Measurements from ENCODE around the gene TFEB. TPM values are rescaled to one million over a fixed set of nuclear protein-coding genes. Genes with fewer than 3 reads are reported as not detected.
"Not testable (repeated sequence)": the region's sequence is repeated elsewhere in the genome, so short reads cannot be mapped to it uniquely, and the experiment has no call there.

TFEB gene
- total RNA-seq, 2 experiments from 2014 or later: 11.7 to 13.4 TPM

- Mint-ChIP-seq H3K27ac (no peak overlapping the region), H3K36me3 (peaks cover 16% of the 10 kb centered on the region), H3K4me1 (ENCODE audit: low read depth) (peaks cover 7% of the 10 kb centered on the region), H3K4me3 (no peak overlapping the region), H3K27me3 (no peaks in the 10 kb centered on the region), H3K9me3 (no peaks in the 10 kb centered on the region)
- ChIA-PET CTCF (interaction anchor here (0.7 to 3.4 kb wide), 9 partner anchors 11 to 408 kb away, joined by 3 to 22 read pairs (median 4); partner anchors contain the start of gene TOMM6), POLR2A (interaction anchor here (0.7 kb wide), 1 partner anchor 60 kb away, joined by 3 read pairs; no protein-coding TSS in a partner anchor)
- intact Hi-C loops (cut with micrococcal nuclease): loop anchor here (5.0 kb wide), 1 partner anchor 38 kb away; the partner anchor contains the start of gene TFEB
- no peak for DNase-seq
Observed at GRCh38 chr6:41775293-41775882, 40.0 kb upstream of the TFEB start.

- Mint-ChIP-seq H3K4me1 (ENCODE audit: low read depth) (peaks cover 7% of the 10 kb centered on the region), H3K27me3 (no peaks in the 10 kb centered on the region), H3K27ac (no peak overlapping the region), H3K4me3 (no peak overlapping the region), H3K36me3 (peaks cover 16% of the 10 kb centered on the region), H3K9me3 (no peaks in the 10 kb centered on the region)
- intact Hi-C loops (cut with micrococcal nuclease): loop anchor here (5.0 kb wide), 1 partner anchor 38 kb away; the partner anchor contains the start of gene TFEB
- POLR2A ChIA-PET: interaction anchor here (0.6 kb wide), 1 partner anchor 120 kb away, joined by 3 read pairs; no protein-coding TSS in a partner anchor
- DNase-seq: no peak
- CTCF ChIA-PET: interaction anchor here (0.6 to 3.4 kb wide), 6 partner anchors 12 to 408 kb away, joined by 3 to 22 read pairs (median 4); partner anchors contain the start of gene TOMM6
Observed at GRCh38 chr6:41774841-41775240, 39.4 kb upstream of the TFEB start.

DNA sequence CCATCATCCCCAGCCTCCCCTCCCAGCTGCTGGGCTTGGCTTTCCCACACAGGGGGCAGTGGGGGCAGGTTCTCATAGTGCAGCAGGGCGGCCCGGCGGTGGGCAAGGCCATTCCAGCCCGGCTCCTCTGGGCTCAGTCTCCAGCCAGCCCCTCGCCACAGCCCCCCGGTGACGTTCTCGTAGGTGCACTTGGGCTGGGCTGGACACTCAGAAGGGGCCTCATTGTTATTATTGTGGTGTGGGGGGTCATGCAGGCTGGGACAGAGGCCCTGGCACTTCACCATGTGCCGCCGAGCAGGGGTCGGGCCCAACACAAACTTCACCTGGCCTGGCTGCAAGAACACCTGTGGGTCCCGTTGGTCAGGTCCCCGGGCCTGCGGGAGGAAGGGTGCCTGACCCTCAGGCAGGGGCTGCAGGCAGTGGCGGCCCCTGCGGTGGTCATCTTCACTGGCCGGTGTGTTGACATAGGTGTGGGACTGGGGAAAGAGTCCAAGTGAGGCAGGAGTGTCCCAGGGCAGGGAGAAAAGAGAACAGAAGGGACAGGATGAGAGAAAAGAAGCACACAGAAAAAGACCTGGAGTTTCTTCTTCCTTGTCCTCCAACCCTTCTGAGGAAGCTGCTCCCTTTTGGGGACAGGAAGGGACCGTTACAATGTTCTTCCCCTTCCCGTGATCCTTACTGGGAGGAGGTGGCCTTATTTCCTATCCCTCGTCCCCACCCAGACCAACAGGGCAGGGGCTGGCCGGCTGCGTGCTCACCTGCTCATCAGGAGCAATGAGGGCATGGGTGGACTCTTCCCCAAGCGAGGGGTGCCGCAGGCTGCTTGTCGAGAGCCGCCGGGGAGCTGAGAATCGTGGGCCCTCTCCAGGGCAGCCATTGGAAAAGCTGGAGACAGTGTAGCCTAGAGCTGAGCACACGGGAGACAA is 35.9 kb upstream of the TFEB start:
- POLR2A ChIA-PET: interaction anchor here (0.6 kb wide), 1 partner anchor 329 kb away, joined by 3 read pairs; no protein-coding TSS in a partner anchor
- Mint-ChIP-seq H3K36me3 (peaks cover 16% of the 10 kb centered on the region), H3K4me3 (no peak overlapping the region), H3K27ac (no peak overlapping the region), H3K27me3 (no peaks in the 10 kb centered on the region), H3K4me1 (ENCODE audit: low read depth) (no peaks in the 10 kb centered on the region), H3K9me3 (no peaks in the 10 kb centered on the region)
- intact Hi-C loops (cut with micrococcal nuclease): no loop called here
- no peak for DNase-seq
- CTCF ChIA-PET: interaction anchor here (1.3 kb wide), 1 partner anchor 15 kb away, joined by 4 read pairs; no protein-coding TSS in a partner anchor

DNA sequence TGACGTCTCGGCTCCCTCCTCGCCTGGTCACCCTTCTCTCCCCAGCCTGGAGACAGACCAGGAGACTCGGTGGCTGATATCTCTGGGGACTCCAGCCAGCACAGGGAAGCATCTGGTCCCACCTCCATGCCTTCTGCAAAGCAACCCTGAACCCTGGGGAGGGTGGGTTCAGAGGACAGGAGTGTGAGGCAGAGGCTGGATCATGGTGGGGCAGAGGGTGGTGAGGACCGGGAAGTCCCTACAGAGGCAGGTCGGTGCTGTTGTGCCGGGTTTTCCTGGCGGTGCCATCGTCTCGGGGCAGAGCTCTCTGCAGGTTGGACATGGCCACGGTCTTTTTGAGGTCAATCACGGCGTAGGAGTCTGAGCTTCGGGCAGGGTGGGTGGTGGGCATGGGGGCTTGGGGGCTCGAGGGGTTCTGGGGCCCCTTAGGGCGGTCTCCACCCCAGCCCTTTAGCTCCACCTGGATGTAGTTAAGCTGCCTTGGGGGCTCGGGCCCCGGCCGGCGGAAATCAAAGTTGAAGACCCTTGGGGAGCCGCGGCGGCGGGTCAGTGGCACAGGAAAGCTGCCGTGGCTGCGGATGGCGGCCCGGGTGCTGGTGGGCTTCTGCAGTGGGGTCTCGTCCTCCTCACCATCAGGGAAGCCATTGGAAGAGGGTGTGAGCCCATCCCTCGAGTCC is 35.1 kb upstream of the TFEB start:
- H3K4me1 Mint-ChIP-seq (ENCODE audit: low read depth): no peaks in the 10 kb centered on the region
- H3K9me3 Mint-ChIP-seq: no peaks in the 10 kb centered on the region
- intact Hi-C loops (cut with micrococcal nuclease): no loop called here
- POLR2A ChIA-PET: interaction anchor here (0.6 kb wide), 1 partner anchor 328 kb away, joined by 3 read pairs; no protein-coding TSS in a partner anchor
- peaks cover 16% of the 10 kb centered on the region for H3K36me3 Mint-ChIP-seq
- H3K27ac Mint-ChIP-seq: no peak overlapping the region
- DNase-seq: no peak
- no peaks in the 10 kb centered on the region for H3K27me3 Mint-ChIP-seq
- no peak overlapping the region for H3K4me3 Mint-ChIP-seq
- CTCF ChIA-PET: no interaction called here

DNA sequence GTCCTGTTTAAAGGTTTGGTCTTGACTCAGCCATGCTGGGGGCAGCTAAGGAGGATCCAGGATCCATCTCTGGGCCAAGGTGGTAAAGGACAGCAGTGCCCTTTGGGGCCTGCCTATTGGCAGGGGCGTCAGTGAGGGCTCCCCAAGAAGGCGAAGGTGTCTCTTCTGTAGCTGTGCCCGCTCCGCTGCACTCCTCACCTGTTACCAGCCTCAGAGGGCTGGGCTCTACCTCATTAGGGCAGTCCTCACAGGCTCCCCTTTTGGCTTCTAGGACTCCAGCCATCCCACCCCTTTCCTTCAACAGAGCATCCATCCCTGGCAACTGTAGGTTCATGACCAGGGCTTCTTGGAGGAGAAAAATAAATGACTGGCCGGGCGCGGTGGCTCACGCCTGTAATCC is 34.0 kb upstream of the TFEB start:
- Mint-ChIP-seq H3K36me3 (peaks cover 11% of the 10 kb centered on the region), H3K9me3 (no peaks in the 10 kb centered on the region), H3K27me3 (no peaks in the 10 kb centered on the region), H3K4me1 (ENCODE audit: low read depth) (no peaks in the 10 kb centered on the region), H3K27ac (no peak overlapping the region), H3K4me3 (no peak overlapping the region)
- no peak for DNase-seq
- POLR2A ChIA-PET: no interaction called here
- intact Hi-C loops (cut with micrococcal nuclease): no loop called here
- CTCF ChIA-PET: no interaction called here

DNA sequence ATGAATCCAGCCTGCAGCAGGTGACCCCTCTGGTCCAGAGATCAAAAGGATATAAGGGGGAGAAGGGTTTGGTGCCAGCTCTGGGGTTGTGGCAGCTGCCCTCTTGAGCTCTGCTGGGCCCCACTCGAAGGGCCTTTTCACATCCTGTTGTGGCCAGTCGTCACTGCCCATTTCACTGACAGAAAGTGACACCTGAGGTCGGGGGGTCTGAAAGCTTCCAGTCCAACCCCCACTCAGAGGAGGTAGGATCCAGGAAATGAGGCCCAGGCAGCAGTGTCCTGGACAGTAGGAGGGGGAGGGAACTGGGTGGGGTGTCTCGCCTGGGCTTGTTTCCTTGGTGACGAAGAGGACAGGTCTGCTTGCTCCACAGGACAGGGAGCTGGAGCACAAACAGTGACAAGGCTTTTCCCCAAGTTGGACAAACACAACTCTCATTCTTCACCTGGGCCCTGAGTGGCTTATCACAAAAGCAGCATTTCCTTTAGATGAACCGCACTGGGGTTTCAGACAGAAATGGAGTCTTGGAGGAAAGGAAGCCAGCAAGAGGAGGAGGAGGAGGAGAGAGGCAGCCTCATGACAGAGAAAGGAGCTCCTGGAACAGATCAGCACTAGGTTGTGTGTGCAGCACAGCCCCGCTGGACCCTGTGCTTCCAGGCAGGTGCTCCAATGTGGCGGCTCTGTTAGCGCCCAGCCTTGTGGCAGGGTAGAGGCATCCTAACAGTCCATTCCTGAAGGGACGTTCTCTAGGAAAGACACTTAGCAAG is 33.3 kb upstream of the TFEB start:
- Mint-ChIP-seq H3K9me3 (no peaks in the 10 kb centered on the region), H3K27me3 (no peaks in the 10 kb centered on the region), H3K4me1 (ENCODE audit: low read depth) (no peaks in the 10 kb centered on the region), H3K4me3 (no peak overlapping the region), H3K27ac (no peak overlapping the region), H3K36me3 (peaks cover 7% of the 10 kb centered on the region)
- ChIA-PET CTCF (no interaction called here), POLR2A (interaction anchor here (0.6 kb wide), 1 partner anchor 19 kb away, joined by 3 read pairs; the partner anchor contains the start of gene TOMM6)
- DNase-seq: no peak
- intact Hi-C loops (cut with micrococcal nuclease): no loop called here

- H3K4me1 Mint-ChIP-seq (ENCODE audit: low read depth): no peaks in the 10 kb centered on the region
- DNase-seq: no peak
- ChIA-PET CTCF (no interaction called here), POLR2A (no interaction called here)
- peaks cover 5% of the 10 kb centered on the region for H3K36me3 Mint-ChIP-seq
- H3K27ac Mint-ChIP-seq: no peak overlapping the region
- intact Hi-C loops (cut with micrococcal nuclease): no loop called here
- H3K27me3 Mint-ChIP-seq: no peaks in the 10 kb centered on the region
- H3K4me3 Mint-ChIP-seq: no peak overlapping the region
- H3K9me3 Mint-ChIP-seq: no peaks in the 10 kb centered on the region
Observed at GRCh38 chr6:41767112-41767833, 31.9 kb upstream of the TFEB start.

DNA sequence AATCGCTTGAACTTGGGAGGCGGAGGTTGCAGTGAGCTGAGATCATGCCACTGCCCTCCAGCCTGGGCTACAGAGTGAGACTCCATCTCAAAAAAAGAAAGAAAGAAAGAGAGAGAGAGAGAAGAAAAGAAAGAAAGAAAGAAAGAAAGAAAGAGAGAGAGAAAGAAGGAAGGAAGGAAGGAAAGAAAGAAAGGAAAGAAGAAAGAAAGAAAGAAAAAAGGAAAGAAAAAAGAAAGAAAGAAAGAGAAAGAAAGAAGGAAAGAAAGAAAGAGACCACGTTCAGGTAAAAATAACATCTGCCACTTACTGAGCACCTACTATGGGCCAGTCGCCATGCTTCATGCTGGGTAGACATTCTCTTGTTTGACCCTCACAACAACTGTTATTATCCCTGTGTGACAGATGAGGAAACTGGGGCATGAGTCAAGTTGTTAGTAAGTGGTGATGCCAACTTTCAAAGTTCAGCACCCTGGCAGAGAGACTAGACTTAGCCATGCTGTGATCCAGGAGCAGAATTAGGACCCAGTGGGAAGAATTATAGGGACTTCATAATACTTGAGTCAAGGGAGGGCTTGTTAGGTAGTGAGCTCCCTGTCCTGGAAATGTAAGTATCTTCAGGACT is 30.7 kb upstream of the TFEB start:
- H3K4me3 Mint-ChIP-seq; H3K27ac Mint-ChIP-seq; H3K36me3 Mint-ChIP-seq; DNase-seq; POLR2A ChIA-PET; H3K4me1 Mint-ChIP-seq (ENCODE audit: low read depth); H3K9me3 Mint-ChIP-seq; H3K27me3 Mint-ChIP-seq; intact Hi-C loops (cut with micrococcal nuclease); CTCF ChIA-PET: not testable (repeated sequence)

DNA sequence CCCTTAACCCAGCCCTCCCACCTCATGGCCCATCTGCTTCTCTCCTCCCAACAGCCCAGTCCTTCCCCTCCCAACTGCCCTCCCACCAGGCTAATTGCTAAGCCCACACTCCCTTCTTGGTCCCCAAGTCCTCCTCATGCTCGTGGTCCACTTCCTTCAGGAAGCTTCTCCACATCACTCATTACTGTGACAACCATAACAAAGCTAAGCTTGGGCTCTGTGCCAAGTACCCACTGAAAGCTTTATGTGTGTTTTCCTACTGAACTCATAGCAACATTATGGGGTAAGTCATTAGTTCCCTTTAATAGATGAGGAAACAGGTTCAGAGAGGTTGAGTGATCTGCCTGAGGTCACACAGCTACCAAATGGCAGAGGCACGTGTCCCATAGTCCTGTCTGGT is 28.1 kb upstream of the TFEB start:
- Mint-ChIP-seq H3K4me3 (no peak overlapping the region), H3K27me3 (no peaks in the 10 kb centered on the region), H3K27ac (no peak overlapping the region), H3K36me3 (no peaks in the 10 kb centered on the region), H3K9me3 (no peaks in the 10 kb centered on the region), H3K4me1 (ENCODE audit: low read depth) (no peaks in the 10 kb centered on the region)
- no peak for DNase-seq
- ChIA-PET POLR2A (no interaction called here), CTCF (no interaction called here)
- intact Hi-C loops (cut with micrococcal nuclease): no loop called here

DNA sequence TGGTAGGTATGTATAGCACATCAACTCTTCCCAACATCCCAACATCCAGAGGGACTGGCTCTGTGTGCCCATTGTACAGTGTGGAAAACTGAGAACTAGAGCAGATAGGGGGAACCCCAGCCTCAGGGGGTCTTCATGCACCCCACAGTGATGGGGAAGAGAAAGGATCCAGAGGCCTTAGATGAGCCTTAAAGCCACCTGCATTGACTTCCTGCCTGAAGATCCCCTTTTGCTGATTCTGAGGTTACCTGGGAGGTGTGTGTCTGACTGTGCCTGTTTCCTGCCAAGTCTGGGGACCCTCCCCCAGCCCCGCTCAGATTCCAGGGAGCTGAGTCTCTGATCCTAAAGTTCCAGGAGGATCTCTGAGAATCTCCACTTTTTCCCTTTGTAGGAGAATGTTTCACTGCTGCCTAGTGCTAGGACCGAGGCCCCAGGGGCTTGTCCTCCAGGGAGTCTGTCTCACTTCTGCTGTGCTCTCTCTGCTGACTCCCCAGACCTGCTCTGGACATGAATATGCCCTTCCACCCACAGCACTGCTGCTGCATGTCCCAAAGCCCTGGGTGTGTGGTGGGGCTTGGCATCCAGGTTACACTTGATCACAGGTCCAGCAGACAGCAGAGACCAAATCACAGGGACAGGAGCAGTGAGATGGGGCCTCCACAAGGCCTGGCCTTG is 24.6 kb upstream of the TFEB start:
- no peak for DNase-seq
- Mint-ChIP-seq H3K4me1 (ENCODE audit: low read depth) (no peaks in the 10 kb centered on the region), H3K27me3 (peaks cover 1% of the 10 kb centered on the region), H3K9me3 (no peaks in the 10 kb centered on the region), H3K36me3 (no peaks in the 10 kb centered on the region), H3K4me3 (no peak overlapping the region), H3K27ac (no peak overlapping the region)
- ChIA-PET CTCF (interaction anchor here (1.0 kb wide), 1 partner anchor 26 kb away, joined by 4 read pairs; no protein-coding TSS in a partner anchor), POLR2A (no interaction called here)
- intact Hi-C loops (cut with micrococcal nuclease): no loop called here
